Measurements from ENCODE around the gene MON1A. TPM values are rescaled to one million over a fixed set of nuclear protein-coding genes. Genes with fewer than 3 reads are reported as not detected.

Gene MON1A, protein sequence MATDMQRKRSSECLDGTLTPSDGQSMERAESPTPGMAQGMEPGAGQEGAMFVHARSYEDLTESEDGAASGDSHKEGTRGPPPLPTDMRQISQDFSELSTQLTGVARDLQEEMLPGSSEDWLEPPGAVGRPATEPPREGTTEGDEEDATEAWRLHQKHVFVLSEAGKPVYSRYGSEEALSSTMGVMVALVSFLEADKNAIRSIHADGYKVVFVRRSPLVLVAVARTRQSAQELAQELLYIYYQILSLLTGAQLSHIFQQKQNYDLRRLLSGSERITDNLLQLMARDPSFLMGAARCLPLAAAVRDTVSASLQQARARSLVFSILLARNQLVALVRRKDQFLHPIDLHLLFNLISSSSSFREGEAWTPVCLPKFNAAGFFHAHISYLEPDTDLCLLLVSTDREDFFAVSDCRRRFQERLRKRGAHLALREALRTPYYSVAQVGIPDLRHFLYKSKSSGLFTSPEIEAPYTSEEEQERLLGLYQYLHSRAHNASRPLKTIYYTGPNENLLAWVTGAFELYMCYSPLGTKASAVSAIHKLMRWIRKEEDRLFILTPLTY
- total RNA-seq, result 5.7 to 6.2 TPM (median 5.7 TPM) in 3 replicates

DNA sequence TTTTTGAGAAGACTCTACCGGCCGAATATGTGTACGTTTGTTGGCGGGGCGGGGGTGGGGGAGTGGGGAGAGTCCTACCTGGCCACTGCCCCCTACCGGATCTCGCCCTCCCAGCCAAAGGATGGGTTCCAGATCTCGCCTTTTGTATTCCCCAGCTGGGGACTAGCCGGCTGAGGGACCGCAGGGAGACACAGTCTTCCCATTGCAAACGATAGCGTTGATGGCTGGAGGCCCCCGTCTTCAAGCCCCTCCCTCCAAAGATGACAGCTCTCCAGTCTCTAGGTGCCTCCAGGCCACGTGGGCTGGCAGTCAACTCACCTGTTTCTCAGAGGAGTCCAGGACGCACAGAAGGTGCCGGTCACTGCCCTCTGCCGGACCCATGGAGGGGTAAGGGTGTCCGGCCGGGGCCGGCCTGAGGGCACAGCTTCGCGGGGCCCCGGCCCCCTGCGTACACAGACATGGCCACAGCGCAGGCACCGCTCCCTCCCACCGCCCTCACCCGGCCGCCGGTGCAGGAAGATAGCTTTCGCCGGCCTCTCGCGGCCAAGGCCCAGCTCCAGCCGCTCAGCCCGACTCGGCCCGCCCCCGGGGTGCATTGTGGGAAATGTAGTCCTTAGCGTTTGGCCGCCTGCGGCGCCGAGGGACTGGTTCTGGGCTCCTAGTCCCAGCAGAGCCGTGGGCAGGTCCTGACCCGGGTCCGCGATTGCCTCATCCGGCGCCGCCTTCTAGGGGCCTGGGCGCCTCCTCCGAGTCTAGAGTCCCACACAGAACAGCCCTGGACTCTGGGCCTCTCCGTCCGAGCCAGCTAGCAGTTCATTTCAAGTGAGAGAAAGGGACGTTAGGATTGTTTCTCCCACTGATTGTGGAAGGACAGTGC is at the start of gene MON1A:
Gene MON1A, minus strand, starts transcription at position 521 of the 877 bp plus-strand sequence. CDS start 16,465 bp downstream, outside the sequence.
- TF ChIP-seq, protein P1, sequence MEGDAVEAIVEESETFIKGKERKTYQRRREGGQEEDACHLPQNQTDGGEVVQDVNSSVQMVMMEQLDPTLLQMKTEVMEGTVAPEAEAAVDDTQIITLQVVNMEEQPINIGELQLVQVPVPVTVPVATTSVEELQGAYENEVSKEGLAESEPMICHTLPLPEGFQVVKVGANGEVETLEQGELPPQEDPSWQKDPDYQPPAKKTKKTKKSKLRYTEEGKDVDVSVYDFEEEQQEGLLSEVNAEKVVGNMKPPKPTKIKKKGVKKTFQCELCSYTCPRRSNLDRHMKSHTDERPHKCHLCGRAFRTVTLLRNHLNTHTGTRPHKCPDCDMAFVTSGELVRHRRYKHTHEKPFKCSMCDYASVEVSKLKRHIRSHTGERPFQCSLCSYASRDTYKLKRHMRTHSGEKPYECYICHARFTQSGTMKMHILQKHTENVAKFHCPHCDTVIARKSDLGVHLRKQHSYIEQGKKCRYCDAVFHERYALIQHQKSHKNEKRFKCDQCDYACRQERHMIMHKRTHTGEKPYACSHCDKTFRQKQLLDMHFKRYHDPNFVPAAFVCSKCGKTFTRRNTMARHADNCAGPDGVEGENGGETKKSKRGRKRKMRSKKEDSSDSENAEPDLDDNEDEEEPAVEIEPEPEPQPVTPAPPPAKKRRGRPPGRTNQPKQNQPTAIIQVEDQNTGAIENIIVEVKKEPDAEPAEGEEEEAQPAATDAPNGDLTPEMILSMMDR (IDR thresholded peaks at IDR 0.05; ENCODE audit: unreplicated experiment), result peak; percentile 22
- no peaks in the 10 kb centered on the region for H3K9me3 Mint-ChIP-seq
- H3K36me3 Mint-ChIP-seq, result no peaks in the 10 kb centered on the region
- no peaks in the 10 kb centered on the region for H3K27me3 Mint-ChIP-seq (ENCODE audit: low read depth)
- DNase-seq (ENCODE audit: low spot score in 2 of 2, unreplicated experiment in 2 of 2), result peak; percentile 85 to 95
- peak within 1 kb of the TSS; percentile 74 for H3K27ac Mint-ChIP-seq
- H3K4me1 Mint-ChIP-seq, result peaks cover 17% of the 10 kb centered on the region
- peak within 1 kb of the TSS; percentile 80 for H3K4me3 Mint-ChIP-seq

DNA sequence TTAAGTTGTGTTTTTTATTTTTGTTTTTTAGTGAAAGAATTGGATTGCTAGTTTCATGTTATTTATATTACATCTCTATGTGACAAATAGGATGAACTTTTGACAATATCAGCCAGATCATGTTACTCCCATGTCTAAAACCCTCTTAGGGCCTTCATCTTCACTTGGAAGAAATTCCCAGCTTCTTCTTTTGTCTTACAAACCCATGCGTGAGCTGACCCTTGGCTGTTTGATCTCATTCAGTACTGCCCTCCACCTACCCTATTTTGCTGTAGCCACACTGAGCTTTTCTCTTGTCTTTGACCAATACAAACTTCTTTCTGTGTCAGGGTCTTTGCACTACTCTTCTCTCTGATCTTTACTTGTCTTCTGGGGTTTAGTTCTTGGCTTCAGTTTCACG is 47.3 kb upstream of the MON1A start:
- Mint-ChIP-seq H3K4me3 (no peak overlapping the region), H3K4me1 (no peaks in the 10 kb centered on the region), H3K27ac (no peak overlapping the region), H3K9me3 (no peaks in the 10 kb centered on the region), H3K27me3 (ENCODE audit: low read depth) (no peaks in the 10 kb centered on the region), H3K36me3 (peaks cover 18% of the 10 kb centered on the region)
- no peak for DNase-seq (ENCODE audit: low spot score in 2 of 2, unreplicated experiment in 2 of 2)
- TF ChIP-seq, protein P1 (IDR thresholded peaks at IDR 0.05; ENCODE audit: unreplicated experiment), result no peak

DNA sequence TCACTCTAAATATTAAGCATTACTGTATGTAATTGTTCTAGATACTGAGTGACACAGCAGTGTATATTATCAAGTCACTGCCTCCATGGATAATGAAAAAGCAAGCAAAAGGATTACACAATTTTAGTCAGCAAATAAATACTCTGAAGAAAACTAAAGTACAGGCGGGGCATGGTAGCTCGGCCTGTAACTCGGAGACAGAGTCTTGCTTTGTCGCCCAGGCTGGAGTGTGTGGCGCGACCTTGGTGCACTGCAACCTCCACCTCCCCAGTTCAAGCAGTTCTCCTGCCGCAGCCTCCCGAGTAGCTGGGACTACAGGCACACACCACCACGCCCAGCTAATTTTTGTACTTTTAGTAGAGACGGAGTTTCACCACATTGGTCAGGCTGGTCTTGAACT is 43.0 kb upstream of the MON1A start:
- DNase-seq (ENCODE audit: low spot score in 2 of 2, unreplicated experiment in 2 of 2), result no peak
- Mint-ChIP-seq H3K27me3 (ENCODE audit: low read depth) (no peaks in the 10 kb centered on the region), H3K9me3 (no peaks in the 10 kb centered on the region), H3K4me3 (no peak overlapping the region), H3K4me1 (peaks cover under 1% of the 10 kb centered on the region), H3K36me3 (peaks cover 20% of the 10 kb centered on the region), H3K27ac (no peak overlapping the region)
- TF ChIP-seq, protein P1 (IDR thresholded peaks at IDR 0.05; ENCODE audit: unreplicated experiment), result no peak

DNA sequence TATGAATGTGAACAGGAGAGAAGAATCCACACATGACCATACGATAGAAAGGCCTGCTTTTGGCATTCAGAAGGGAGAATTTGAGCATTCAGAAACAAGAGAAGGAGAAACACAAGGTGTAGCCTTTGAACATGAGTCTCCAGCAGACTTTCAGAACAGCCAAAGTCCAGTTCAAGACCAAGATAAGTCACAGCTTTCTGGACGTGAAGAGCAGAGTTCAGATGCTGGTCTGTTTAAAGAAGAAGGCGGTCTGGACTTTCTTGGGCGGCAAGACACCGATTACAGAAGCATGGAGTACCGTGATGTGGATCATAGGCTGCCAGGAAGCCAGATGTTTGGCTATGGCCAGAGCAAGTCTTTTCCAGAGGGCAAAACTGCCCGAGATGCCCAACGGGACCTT is 38.7 kb upstream of the MON1A start:
- Mint-ChIP-seq H3K27me3 (ENCODE audit: low read depth) (no peaks in the 10 kb centered on the region), H3K4me1 (peaks cover 10% of the 10 kb centered on the region), H3K9me3 (no peaks in the 10 kb centered on the region), H3K36me3 (peaks cover 22% of the 10 kb centered on the region), H3K27ac (no peak overlapping the region), H3K4me3 (no peak overlapping the region)
- TF ChIP-seq, protein P1 (IDR thresholded peaks at IDR 0.05; ENCODE audit: unreplicated experiment), result no peak
- DNase-seq (ENCODE audit: low spot score in 2 of 2, unreplicated experiment in 2 of 2), result no peak

DNA sequence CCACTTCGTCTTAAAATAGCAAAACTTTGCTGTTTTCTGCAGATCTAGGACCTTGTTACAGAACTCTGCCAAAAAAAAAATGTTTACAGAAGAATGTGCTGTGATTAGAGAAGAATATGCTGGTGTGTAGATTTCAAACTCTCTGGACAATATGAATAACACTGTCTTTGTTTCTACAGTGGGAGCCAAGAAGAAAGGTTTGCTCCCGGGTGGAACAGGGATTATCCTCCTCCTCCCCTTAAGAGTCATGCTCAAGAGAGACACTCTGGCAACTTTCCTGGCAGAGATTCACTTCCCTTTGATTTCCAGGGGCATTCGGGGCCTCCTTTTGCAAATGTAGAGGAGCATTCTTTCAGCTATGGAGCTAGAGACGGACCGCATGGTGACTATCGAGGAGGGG is 37.7 kb upstream of the MON1A start:
- no peaks in the 10 kb centered on the region for H3K27me3 Mint-ChIP-seq (ENCODE audit: low read depth)
- TF ChIP-seq, protein P1 (IDR thresholded peaks at IDR 0.05; ENCODE audit: unreplicated experiment), result no peak
- H3K9me3 Mint-ChIP-seq, result no peaks in the 10 kb centered on the region
- peaks cover 10% of the 10 kb centered on the region for H3K4me1 Mint-ChIP-seq
- H3K27ac Mint-ChIP-seq, result peak overlapping the region; percentile 57
- no peak overlapping the region for H3K4me3 Mint-ChIP-seq
- H3K36me3 Mint-ChIP-seq, result peaks cover 18% of the 10 kb centered on the region
- DNase-seq (ENCODE audit: low spot score in 2 of 2, unreplicated experiment in 2 of 2), result no peak
